Upper lobe of left lung (tissue), 6 donors: Measurements from ENCODE around the gene DNAH17. TPM values are rescaled to one million over a fixed set of nuclear protein-coding genes. Genes with fewer than 3 reads are reported as not detected.

Experiments used
- ATAC-seq, 2 donors: fragments of 200-7000 bp; cut with Tn5 transposase; one replicate each; pipeline ENCODE4 v1.9.1; 2022; ENCODE audit warnings: mild to moderate bottlenecking in 2 of 2, moderate library complexity in 2 of 2; ENCODE audit not compliant: low FRiP score in 2 of 2
- DNase-seq, 2 donors: peaks; one replicate each; pipeline ENCODE4 v3.0.0-alpha.2; 2019 to 2020
- H3K27ac ChIP-seq, 4 donors: fragments of 200-600 bp; sonication (generic); one replicate each; pipeline ENCODE4 v1.5.1; 2016 to 2019
- H3K27me3 ChIP-seq, 4 donors: fragments of 200-600 bp; sonication (generic); one replicate each; pipeline ENCODE4 v1.5.1; 2017 to 2019
- H3K36me3 ChIP-seq, 4 donors: fragments of 200-600 bp; sonication (generic); one replicate each; pipeline ENCODE4 v1.5.1; 2016 to 2019
- H3K4me1 ChIP-seq, 4 donors: fragments of 200-600 bp; sonication (generic); one replicate each; pipeline ENCODE4 v1.5.1; 2018 to 2019
- H3K4me3 ChIP-seq, 4 donors: fragments of 200-600 bp; sonication (generic); one replicate each; pipeline ENCODE4 v1.5.1; 2017 to 2019; ENCODE audit warnings: mild to moderate bottlenecking in 2 of 4, moderate library complexity in 1 of 4
- H3K9me3 ChIP-seq, 4 donors: fragments of 200-600 bp; sonication (generic); one replicate each; pipeline ENCODE4 v1.5.1; 2018 to 2019
- CTCF ChIP-seq, 6 experiments: fragments of 450-650 bp in 4 of 6; fragments of 200-600 bp in 2 of 6; sonication (generic) in 2 of 6; IDR thresholded peaks; one replicate each; pipeline ENCODE4 v1.5.1; 2016 to 2019; ENCODE audit warnings: antibody characterized with exemption in 6 of 6
- EP300 ChIP-seq, 4 donors: sonication (generic); formaldehyde crosslinking; IDR thresholded peaks; one replicate each; pipeline ENCODE4 v1.5.1; 2017; ENCODE audit warnings: antibody characterized with exemption in 4 of 4, control low read depth in 2 of 4
- POLR2A ChIP-seq, 4 donors: fragments of 450-650 bp; IDR thresholded peaks; one replicate each; pipeline ENCODE4 v1.5.1; 2016 to 2017; ENCODE audit warnings: antibody characterized with exemption in 4 of 4, mild to moderate bottlenecking in 2 of 4
- POLR2AphosphoS5 ChIP-seq, 2 donors: sonication (generic); formaldehyde crosslinking; IDR thresholded peaks; one replicate each; pipeline ENCODE4 v1.5.1; 2017; ENCODE audit warnings: antibody characterized with exemption in 2 of 2
- WGBS, 2 donors: methylation state at CpG; one replicate each; pipeline ENCODE4 v1.1.5; 2017 to 2018; 5-methylcytosine and 5-hydroxymethylcytosine counted together
- total RNA-seq, 6 donors: library from RNA; depleted of rRNA in 4 of 6; stranded (reverse); fragments of >200 nt in 4 of 6; gene quantifications; one replicate each; pipeline versions ENCODE4 v1.1.0 to v1.2.1, GENCODE V29; 2016 to 2021
- donor health status: DM: no; HTN: no; CAD: no; lungs with moderate emphysema.
- donor health status: DM: no; HTN: yes; CAD: no; lungs with severe emphysema.

DNAH17 gene
- total RNA-seq, 6 donors from 2014 or later = 2.0 to 21.0 (median 3.7) TPM

GRCh38 chr17:78451753-78452152, 125.4 kb downstream of the DNAH17 start:
- Histone ChIP-seq H3K27me3 (no peaks in the 10 kb centered on the region), H3K4me1 (no peaks in the 10 kb centered on the region), H3K36me3 (no peaks in the 10 kb centered on the region), H3K9me3 (no peaks in the 10 kb centered on the region), H3K4me3 (no peak overlapping the region), H3K27ac (no peak overlapping the region)
- DNase-seq (no peak), ATAC-seq (no peak)
- TF ChIP-seq POLR2AphosphoS5 (IDR thresholded peaks at IDR 0.05) (no peak), CTCF (IDR thresholded peaks at IDR 0.05) (no peak), EP300 (IDR thresholded peaks at IDR 0.05) (no peak), POLR2A (IDR thresholded peaks at IDR 0.05) (no peak)
- WGBS, 2 donors = 90 to 91% methylated on average over 7 of the region's 7 CpGs

- Histone ChIP-seq H3K4me1 (no peaks in the 10 kb centered on the region), H3K27me3 (no peaks in the 10 kb centered on the region), H3K36me3 (no peaks in the 10 kb centered on the region), H3K27ac (no peak overlapping the region), H3K4me3 (no peak overlapping the region), H3K9me3 (no peaks in the 10 kb centered on the region)
- 50 to 63% methylated on average over 11 to 20 of the region's 20 CpGs for WGBS, 2 donors
- DNase-seq (no peak), ATAC-seq (no peak)
- TF ChIP-seq CTCF (IDR thresholded peaks at IDR 0.05) = no peak
- TF ChIP-seq EP300 (IDR thresholded peaks at IDR 0.05) = no peak
- TF ChIP-seq POLR2AphosphoS5 (IDR thresholded peaks at IDR 0.05) = no peak
- TF ChIP-seq POLR2A (IDR thresholded peaks at IDR 0.05) = no peak
These were observed 126.4 kb downstream of the DNAH17 start for GRCh38 chr17:78450696-78451345.

GRCh38 chr17:78449983-78450595, 127.1 kb downstream of the DNAH17 start:
- WGBS, 2 donors = 94% methylated on average over 12 to 14 of the region's 14 CpGs
- TF ChIP-seq CTCF (IDR thresholded peaks at IDR 0.05) (no peak), EP300 (IDR thresholded peaks at IDR 0.05) (no peak), POLR2A (IDR thresholded peaks at IDR 0.05) (no peak), POLR2AphosphoS5 (IDR thresholded peaks at IDR 0.05) (no peak)
- Histone ChIP-seq H3K4me3 (no peak overlapping the region), H3K27me3 (no peaks in the 10 kb centered on the region), H3K36me3 (no peaks in the 10 kb centered on the region), H3K4me1 (no peaks in the 10 kb centered on the region), H3K9me3 (no peaks in the 10 kb centered on the region), H3K27ac (no peak overlapping the region)
- DNase-seq (no peak), ATAC-seq (peak in 1 of 2 donors; percentile 11)

GRCh38 chr17:78448356-78448993, 128.7 kb downstream of the DNAH17 start:
- Histone ChIP-seq H3K27ac (no peak overlapping the region), H3K36me3 (no peaks in the 10 kb centered on the region), H3K4me1 (peaks cover 0 to under 1% (median 0%) of the 10 kb centered on the region in 4 donors), H3K27me3 (no peaks in the 10 kb centered on the region), H3K4me3 (no peak overlapping the region), H3K9me3 (no peaks in the 10 kb centered on the region)
- TF ChIP-seq POLR2A (IDR thresholded peaks at IDR 0.05) = no peak
- TF ChIP-seq EP300 (IDR thresholded peaks at IDR 0.05) = no peak
- TF ChIP-seq CTCF (IDR thresholded peaks at IDR 0.05) = no peak
- TF ChIP-seq POLR2AphosphoS5 (IDR thresholded peaks at IDR 0.05) = no peak
- ATAC-seq (no peak), DNase-seq (no peak)
- 74 to 82% methylated on average over 5 of the region's 5 CpGs for WGBS, 2 donors
